ENCODE results near the gene YIPF6. TPM values are rescaled to one million over a fixed set of nuclear protein-coding genes. Genes with fewer than 3 reads are reported as not detected.
A peak's percentile ranks its signal among the peaks of the same experiment; 100 is the strongest.

YIPF6 gene
- polyA plus RNA-seq, 1 donor (not counting 4 experiments of a cell fraction or from before 2014, with no cell fraction given) = 20.2 TPM

DNA sequence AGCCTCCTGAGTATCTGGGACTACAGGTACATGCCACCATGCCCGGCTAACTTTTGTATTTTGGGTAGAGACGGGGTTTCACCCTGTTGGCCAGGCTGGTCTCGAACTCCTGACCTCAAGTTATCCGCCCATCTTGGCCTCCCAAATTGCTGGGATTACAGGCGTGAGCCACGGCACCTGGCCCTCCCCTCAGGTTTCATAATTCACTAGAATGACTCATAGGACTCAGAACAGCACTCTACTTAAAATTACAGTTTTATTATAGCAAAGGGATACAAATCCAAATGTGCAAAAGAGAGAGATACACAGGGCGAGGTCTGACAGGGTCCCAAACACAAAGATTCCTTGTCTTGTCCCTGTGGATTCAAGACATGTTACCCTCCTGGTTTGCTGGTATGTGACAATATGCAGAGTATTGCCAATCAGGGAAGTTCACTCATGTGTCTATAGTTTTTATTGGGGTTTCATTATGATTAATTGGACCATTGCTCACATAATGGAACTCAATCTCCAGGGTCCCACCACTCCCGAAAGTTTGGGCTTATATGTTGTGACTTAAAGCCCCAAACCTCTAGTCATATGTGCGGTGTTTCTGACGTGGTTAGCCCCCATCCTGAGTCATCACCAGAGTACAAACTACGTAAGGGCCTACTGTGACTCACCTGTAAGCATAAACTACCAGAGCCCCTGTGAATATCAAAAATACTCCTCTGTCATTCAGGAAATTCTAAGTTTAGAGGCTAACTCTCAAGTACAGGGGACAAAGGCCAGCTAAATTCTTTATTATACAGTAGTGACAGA, 5.2 kb downstream of the YIPF6 start:
- Histone ChIP-seq H3K27ac (ENCODE audit: control insufficient read depth, insufficient read depth, low read length) (peak overlapping the region; percentile 61), H2AFZ (ENCODE audit: control insufficient read depth, low read length) (no peak overlapping the region), H3K36me3 (ENCODE audit: control insufficient read depth in 2 of 2, extremely low read depth in 1 of 2, insufficient read depth in 2 of 2, low read length in 2 of 2) (no peaks in the 10 kb centered on the region), H3K4me2 (ENCODE audit: control insufficient read depth, extremely low read depth, insufficient read depth, low read depth, low read length) (peak overlapping the region; percentile 17), H3K27me3 (ENCODE audit: control insufficient read depth, extremely low read depth, insufficient read depth, low read length) (no peaks in the 10 kb centered on the region), H3K9me1 (ENCODE audit: control insufficient read depth, extremely low read depth, insufficient read depth, low read length) (no peaks in the 10 kb centered on the region), H3K4me3 (ENCODE audit: control insufficient read depth in 2 of 3, extremely low read depth in 1 of 3, insufficient read depth in 2 of 3, low read depth in 1 of 3, low read length in 3 of 3) (no peak overlapping the region), H3K4me1 (ENCODE audit: control insufficient read depth, extremely low read depth, insufficient read depth, low read length) (peaks cover 5% of the 10 kb centered on the region), H3K9ac (ENCODE audit: control insufficient read depth, extremely low read depth, insufficient read depth, low read length) (no peak overlapping the region), H4K20me1 (ENCODE audit: control insufficient read depth, extremely low read depth, insufficient read depth, low read length) (no peaks in the 10 kb centered on the region), H3K9me3 (ENCODE audit: control insufficient read depth, low read depth, low read length) (no peaks in the 10 kb centered on the region), H3K79me2 (ENCODE audit: control insufficient read depth, insufficient read depth, low read length) (peaks cover 41% of the 10 kb centered on the region)
- no peak for FAIRE-seq
- no peak for TF ChIP-seq EZH2 (IDR thresholded peaks at IDR 0.05; ENCODE audit: low read length)
- TF ChIP-seq, protein P1, sequence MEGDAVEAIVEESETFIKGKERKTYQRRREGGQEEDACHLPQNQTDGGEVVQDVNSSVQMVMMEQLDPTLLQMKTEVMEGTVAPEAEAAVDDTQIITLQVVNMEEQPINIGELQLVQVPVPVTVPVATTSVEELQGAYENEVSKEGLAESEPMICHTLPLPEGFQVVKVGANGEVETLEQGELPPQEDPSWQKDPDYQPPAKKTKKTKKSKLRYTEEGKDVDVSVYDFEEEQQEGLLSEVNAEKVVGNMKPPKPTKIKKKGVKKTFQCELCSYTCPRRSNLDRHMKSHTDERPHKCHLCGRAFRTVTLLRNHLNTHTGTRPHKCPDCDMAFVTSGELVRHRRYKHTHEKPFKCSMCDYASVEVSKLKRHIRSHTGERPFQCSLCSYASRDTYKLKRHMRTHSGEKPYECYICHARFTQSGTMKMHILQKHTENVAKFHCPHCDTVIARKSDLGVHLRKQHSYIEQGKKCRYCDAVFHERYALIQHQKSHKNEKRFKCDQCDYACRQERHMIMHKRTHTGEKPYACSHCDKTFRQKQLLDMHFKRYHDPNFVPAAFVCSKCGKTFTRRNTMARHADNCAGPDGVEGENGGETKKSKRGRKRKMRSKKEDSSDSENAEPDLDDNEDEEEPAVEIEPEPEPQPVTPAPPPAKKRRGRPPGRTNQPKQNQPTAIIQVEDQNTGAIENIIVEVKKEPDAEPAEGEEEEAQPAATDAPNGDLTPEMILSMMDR (optimal IDR thresholded peaks at IDR 0.05 in 1 of 3, IDR thresholded peaks at IDR 0.05 in 1 of 3, conservative IDR thresholded peaks at IDR 0.05 in 1 of 3; ENCODE audit: extremely low read depth in 1 of 3, insufficient read depth in 2 of 3, low read length in 3 of 3) = no peak
- no peak for DNase-seq (ENCODE audit: low read depth, low spot score)
- dilution Hi-C loops (cut with MboI; ENCODE audit: extremely low pct_ligation_motif_present, low sequenced_read_pairs) = no loop called here

DNA sequence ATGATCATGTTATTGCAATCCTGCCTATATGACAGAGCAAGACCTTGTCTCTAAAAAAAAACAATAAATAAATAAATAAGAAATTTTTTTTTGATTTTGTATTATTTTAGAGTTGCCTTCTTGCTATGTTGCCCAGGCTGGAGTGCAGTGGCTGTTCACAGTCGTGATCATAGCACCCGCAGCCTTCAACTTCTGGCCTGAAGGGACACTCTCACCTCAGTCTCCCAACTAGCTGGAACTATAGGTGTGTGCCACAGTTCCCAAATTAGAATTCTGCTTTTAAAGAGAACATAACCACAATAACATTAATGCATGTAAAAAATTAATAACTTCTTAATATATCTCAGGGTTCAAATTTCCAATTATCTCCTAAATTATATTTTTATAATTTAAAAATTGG, 7.8 kb downstream of the YIPF6 start:
- H4K20me1 ChIP-seq (ENCODE audit: control insufficient read depth, extremely low read depth, insufficient read depth, low read length) = no peaks in the 10 kb centered on the region
- dilution Hi-C loops (cut with MboI; ENCODE audit: extremely low pct_ligation_motif_present, low sequenced_read_pairs) = no loop called here
- H3K27ac ChIP-seq (ENCODE audit: control insufficient read depth, insufficient read depth, low read length) = no peak overlapping the region
- DNase-seq (ENCODE audit: low read depth, low spot score) = no peak
- no peak overlapping the region for H3K4me3 ChIP-seq (ENCODE audit: control insufficient read depth in 2 of 3, extremely low read depth in 1 of 3, insufficient read depth in 2 of 3, low read depth in 1 of 3, low read length in 3 of 3)
- H2AFZ ChIP-seq (ENCODE audit: control insufficient read depth, low read length) = no peak overlapping the region
- FAIRE-seq = no peak
- TF ChIP-seq, protein P1 (optimal IDR thresholded peaks at IDR 0.05 in 1 of 3, IDR thresholded peaks at IDR 0.05 in 1 of 3, conservative IDR thresholded peaks at IDR 0.05 in 1 of 3; ENCODE audit: extremely low read depth in 1 of 3, insufficient read depth in 2 of 3, low read length in 3 of 3) = no peak
- TF ChIP-seq EZH2 (IDR thresholded peaks at IDR 0.05; ENCODE audit: low read length) = no peak
- H3K9me3 ChIP-seq (ENCODE audit: control insufficient read depth, low read depth, low read length) = no peaks in the 10 kb centered on the region
- no peaks in the 10 kb centered on the region for H3K36me3 ChIP-seq (ENCODE audit: control insufficient read depth in 2 of 2, extremely low read depth in 1 of 2, insufficient read depth in 2 of 2, low read length in 2 of 2)
- H3K9ac ChIP-seq (ENCODE audit: control insufficient read depth, extremely low read depth, insufficient read depth, low read length) = no peak overlapping the region
- H3K4me1 ChIP-seq (ENCODE audit: control insufficient read depth, extremely low read depth, insufficient read depth, low read length) = peaks cover 3% of the 10 kb centered on the region
- H3K27me3 ChIP-seq (ENCODE audit: control insufficient read depth, extremely low read depth, insufficient read depth, low read length) = no peaks in the 10 kb centered on the region
- H3K79me2 ChIP-seq (ENCODE audit: control insufficient read depth, insufficient read depth, low read length) = peaks cover 18% of the 10 kb centered on the region
- H3K4me2 ChIP-seq (ENCODE audit: control insufficient read depth, extremely low read depth, insufficient read depth, low read depth, low read length) = no peak overlapping the region
- H3K9me1 ChIP-seq (ENCODE audit: control insufficient read depth, extremely low read depth, insufficient read depth, low read length) = no peaks in the 10 kb centered on the region
